GM06990 (cell line): ENCODE data around the gene DHDDS.

ENCODE experiments used
- DNase-seq: peaks from one replicate; pipeline ENCODE4 v3.0.0-alpha.2; 2011; ENCODE audit not compliant: insufficient read length; ENCODE audit errors: extremely low read depth
- H3K27me3 ChIP-seq: replicated peaks from 2 replicates; pipeline ENCODE4 v1.6.0; 2011; ENCODE audit warnings: low read length; ENCODE audit not compliant: control insufficient read depth, insufficient read depth
- H3K36me3 ChIP-seq: 2 replicates; pipeline ENCODE4 v1.5.1; 2011; ENCODE audit warnings: low read length; ENCODE audit not compliant: control insufficient read depth, insufficient read depth
- H3K4me3 ChIP-seq: replicated peaks from 2 replicates; pipeline ENCODE4 v1.5.1; 2011; ENCODE audit warnings: low read depth, mild to moderate bottlenecking, control low read depth, low read length
- CTCF ChIP-seq: IDR thresholded peaks from 2 replicates; pipeline ENCODE4 v1.5.1; 2011; ENCODE audit warnings: low read length, control low read depth, mild to moderate bottlenecking, inconsistent platforms; ENCODE audit not compliant: insufficient read depth, poor library complexity, severe bottlenecking

The DHDDS gene

GRCh38 chr1:26483980-26484379 is 51.9 kb downstream of the DHDDS start:
- DNase-seq = no peak
- no peak for TF ChIP-seq CTCF
- no peak overlapping the region for H3K4me3 ChIP-seq

GRCh38 chr1:26490155-26490554 is 58.0 kb downstream of the DHDDS start:
- DNase-seq = no peak
- no peaks in the 10 kb centered on the region for H3K36me3 ChIP-seq
- H3K27me3 ChIP-seq = no peaks in the 10 kb centered on the region
- no peak for TF ChIP-seq CTCF
- no peak overlapping the region for H3K4me3 ChIP-seq

More at GRCh38 chr1:26483980-26484379, 51.9 kb downstream of the DHDDS start:
- no peaks in the 10 kb centered on the region for H3K27me3 ChIP-seq
- H3K36me3 ChIP-seq = no peaks in the 10 kb centered on the region; the same call in 1 of the 2 replicates

- Histone ChIP-seq H3K4me3 (no peak overlapping the region), H3K36me3 (no peaks in the 10 kb centered on the region), H3K27me3 (no peaks in the 10 kb centered on the region)
- TF ChIP-seq CTCF = no peak
- DNase-seq = no peak
Observed at GRCh38 chr1:26493267-26493666, 61.1 kb downstream of the DHDDS start.

GRCh38 chr1:26493938-26494337 is 61.8 kb downstream of the DHDDS start:
- no peak for DNase-seq
- Histone ChIP-seq H3K27me3 (no peaks in the 10 kb centered on the region), H3K4me3 (no peak overlapping the region), H3K36me3 (no peaks in the 10 kb centered on the region)
- TF ChIP-seq CTCF = no peak

- Histone ChIP-seq H3K4me3 (no peak overlapping the region), H3K27me3 (no peaks in the 10 kb centered on the region), H3K36me3 (no peaks in the 10 kb centered on the region)
- no peak for DNase-seq
- TF ChIP-seq CTCF = no peak
Observed at GRCh38 chr1:26496861-26497260, 64.7 kb downstream of the DHDDS start.

GRCh38 chr1:26498894-26499293 is 66.8 kb downstream of the DHDDS start:
- no peaks in the 10 kb centered on the region for H3K36me3 ChIP-seq
- H3K4me3 ChIP-seq = no peak overlapping the region
- no peak for TF ChIP-seq CTCF

More at GRCh38 chr1:26498894-26499293, 66.8 kb downstream of the DHDDS start:
- no peak for DNase-seq
- no peaks in the 10 kb centered on the region for H3K27me3 ChIP-seq
